MV-4-11 (cell line): ENCODE measurements around the gene ODC1.

ENCODE experiments used
- DNase-seq: peaks from one replicate; lab custom pipeline; 2025; lab: John Stamatoyannopoulos, UW

The ODC1 gene

DNA sequence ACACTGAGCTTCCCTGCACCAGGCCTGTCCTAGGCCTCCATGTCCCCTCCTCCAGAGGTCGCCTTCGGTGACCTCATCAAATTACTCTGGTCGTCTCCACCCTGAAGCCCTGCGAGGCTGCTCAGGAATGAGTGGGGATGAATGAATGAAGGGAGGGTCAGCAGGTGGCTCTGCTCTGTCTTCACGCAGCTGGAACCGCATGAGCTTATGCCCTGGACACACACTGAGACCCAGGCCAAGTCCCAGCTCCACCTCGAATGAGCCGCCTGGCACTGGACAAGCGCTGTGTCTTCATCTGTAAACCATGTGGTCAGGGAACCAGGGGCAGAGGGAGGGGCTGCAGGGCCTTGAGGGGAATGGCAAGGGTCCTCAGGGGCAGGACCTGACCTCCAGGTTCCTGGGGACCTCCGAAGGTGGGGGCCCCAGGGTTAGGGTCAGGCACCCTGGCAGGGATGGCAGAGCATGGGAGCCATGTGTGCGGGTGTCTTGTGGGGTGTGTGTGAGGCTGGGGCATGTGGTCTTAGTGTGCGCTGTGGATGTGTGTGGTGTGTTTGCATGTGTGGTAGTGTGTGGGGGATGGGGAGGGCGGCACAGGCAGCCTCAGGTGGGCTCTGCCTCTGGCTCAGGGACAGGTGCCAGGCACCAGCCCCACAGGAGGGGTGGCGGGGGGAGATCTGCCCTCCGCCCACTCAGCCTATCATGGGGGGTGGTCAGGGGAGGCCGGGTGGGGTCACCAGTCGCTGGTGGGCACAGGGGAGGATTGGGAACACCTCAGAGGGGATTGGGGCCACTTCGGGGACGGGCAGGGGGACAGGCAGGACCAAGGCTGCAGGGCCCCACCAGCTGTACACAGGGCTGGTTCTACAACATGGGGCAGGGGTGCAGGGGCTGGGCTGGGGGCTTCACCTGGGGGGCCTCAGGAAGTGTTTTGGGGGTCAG, 13.9 kb downstream of the ODC1 start:
- no peak for DNase-seq

DNA sequence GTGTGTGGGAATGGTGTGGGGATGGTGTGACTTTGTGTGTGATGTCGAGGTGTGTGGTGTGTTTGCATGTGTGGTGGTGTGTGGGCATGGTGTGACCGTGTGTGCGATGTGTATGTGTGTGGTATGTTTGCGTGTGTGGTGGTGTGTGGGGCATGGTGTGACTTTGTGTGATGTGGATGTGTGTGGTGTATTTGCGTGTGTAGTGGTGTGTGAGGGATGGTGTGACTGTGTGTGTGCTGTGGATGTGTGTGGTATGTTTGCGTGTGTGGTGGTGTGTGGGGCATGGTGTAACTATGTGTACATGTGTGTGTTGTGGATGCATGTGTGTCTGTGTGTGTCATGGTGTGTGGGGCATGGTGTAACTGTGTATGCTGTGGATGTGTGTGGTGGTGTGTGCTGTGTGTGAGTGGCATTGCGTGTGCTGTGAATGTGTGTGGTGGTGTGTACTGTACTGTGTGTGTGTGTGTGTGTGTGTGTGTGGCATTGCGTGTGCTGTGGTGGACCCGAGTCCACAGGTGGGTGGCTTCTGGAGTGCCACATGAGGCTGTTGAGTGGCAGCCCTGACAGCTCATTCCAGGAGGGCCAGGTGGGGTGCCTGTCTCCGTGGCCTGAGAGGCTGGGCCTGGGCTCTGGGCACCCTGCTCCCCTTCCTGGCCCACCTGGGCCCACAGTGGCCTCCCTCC, 14.7 kb downstream of the ODC1 start:
- DNase-seq: no peak

DNA sequence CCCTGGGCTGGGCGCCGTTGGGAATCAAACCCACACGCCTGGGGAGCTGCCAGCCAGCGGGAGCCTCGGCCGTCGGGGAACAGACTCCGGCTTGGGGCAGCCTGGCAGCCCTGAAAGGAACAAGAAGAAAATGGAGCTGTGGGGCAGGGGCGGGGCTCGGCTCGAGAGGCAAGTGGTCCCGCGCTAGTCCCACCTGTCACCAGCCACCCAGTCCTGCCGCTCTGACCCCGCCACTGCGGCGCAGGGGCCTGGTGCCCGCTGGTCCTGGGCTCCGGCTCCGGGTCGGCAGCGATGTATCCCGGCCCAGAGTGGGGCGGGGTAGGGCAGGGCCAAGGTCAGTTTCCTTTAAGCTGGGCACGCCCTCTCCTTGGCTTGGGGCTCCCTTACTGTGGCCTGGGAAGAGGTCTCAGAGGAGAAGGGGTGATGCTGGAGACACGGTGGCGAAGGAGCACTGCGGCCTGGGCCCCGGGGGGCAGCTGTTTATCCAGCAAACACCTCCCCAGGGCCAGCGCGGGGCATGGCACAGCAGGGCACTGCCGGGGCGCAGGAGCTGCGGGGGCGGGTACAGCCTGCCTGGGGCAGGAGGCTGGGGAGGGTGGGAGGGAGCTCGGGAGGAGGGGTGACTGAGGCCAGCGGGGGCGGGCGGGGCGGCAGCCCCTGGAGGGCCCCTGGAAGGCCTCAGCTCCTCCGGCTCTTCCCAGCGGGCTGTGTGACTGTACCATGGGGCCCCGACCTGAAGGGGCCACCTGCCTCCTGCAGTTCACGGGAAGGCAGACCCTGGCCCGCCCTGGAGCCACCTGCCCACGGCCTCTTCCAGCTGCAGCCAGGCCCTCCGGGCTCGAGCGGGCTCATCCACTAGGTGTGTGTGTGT, 15.6 kb downstream of the ODC1 start:
- DNase-seq: peak; percentile 28

DNA sequence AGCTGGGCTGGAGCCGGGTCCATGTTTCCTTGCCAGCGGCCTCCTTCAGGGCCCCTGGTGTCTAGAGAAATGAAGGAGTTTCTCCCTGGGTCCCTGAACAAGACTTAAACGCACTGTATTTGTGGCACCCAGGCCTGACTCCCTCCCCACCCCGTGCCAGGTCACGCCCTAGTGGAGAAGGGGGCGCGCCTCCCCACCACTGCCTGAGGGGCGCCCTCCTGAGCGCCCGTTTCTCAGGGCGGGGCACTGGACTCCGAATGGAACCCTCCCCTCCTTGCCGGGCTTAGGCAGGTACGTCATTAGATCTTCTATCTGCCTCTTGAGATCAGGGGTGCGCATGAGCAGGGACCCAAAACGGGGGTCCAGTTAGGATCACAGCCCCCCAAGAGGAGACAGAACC, 16.3 kb downstream of the ODC1 start:
- DNase-seq: no peak

DNA sequence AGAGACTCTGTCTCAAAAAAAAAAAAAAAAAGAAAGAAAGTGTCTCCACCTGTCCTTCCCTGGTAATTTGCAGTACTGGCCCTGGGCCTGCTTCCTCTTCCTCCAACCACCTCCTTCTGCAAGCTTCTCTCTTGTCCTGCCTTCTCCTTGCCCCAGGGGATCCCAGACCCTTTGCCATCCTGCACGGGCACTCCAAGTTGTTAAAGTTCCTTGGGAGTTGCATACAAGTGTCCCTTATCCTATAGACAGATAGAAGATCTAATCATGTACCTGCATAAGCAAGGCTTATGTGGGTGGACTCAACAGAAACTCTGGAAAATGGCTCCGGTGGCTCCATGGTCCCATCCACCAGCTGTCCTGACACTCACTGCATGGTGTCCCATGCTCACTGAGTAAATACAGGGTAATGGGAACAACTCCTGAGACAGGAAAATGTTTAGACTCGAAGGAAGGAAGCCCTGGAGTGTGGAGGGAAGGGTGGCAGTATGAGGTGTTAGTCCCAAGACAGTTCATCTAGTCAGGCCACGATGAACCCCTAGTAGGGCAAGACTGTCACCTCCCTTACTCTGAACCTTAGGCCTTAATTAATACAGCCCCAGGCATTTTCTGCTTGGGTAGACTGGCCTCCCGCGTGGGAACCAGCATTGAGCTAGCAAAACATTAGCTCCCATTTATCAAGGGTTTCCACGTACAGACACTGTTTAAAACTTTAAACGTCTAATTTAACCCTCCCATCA, 17.1 kb downstream of the ODC1 start:
- DNase-seq: no peak

DNA sequence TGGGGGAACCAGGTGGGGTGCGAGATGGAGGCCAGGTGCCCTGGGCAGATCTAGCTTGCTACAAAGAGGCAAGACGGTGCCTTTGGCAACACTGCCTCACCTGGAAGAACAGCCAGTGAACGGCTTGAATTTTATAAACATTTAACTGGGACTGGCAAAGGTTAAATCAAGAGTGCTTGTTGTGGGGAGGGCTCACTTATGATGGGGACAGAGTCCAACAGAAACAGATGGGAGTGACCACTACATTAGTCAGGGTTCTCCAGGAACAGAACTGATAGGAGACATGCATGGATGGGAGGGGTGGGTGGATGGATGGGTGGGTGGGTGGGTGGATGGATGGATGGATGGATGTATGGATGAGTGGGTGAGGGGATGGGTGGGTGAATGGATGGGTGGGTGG, 19.2 kb downstream of the ODC1 start:
- DNase-seq: no peak

DNA sequence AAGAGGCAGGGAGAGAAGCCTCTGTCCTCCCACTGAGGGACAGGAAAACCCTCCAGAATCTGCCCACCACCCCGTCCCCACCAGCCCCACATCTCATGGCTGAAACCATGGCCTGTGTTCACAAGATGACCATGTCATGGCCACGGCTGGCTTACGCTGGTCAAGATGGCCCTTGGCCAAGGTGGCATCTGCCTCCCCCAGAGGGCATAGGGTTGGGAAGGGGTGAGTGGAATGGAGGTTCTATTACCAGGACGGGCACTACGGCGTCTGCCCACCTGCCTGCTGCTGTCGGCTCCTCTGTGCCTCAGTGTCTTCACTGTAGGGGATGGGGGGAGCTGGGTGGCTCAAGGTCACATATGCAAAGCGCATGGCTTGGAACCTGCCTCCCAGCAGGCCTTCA, 19.8 kb downstream of the ODC1 start:
- no peak for DNase-seq

DNA sequence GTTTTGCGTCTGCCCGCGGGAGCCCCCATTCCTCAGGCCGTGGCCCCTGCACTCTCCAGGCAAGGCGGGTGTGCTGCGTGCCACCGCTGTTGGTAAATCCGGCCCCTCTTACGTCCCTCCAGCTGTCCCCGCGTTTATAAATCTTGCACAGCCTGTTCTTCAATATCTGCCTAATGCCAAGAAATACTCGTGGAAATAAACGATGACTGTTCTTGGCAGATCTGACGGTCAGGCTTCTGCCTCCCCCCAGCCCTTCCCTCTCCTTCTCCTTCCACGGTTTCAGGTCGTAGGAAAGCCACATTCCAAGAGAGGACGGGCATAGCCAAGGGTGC, 20.5 kb downstream of the ODC1 start:
- no peak for DNase-seq

DNA sequence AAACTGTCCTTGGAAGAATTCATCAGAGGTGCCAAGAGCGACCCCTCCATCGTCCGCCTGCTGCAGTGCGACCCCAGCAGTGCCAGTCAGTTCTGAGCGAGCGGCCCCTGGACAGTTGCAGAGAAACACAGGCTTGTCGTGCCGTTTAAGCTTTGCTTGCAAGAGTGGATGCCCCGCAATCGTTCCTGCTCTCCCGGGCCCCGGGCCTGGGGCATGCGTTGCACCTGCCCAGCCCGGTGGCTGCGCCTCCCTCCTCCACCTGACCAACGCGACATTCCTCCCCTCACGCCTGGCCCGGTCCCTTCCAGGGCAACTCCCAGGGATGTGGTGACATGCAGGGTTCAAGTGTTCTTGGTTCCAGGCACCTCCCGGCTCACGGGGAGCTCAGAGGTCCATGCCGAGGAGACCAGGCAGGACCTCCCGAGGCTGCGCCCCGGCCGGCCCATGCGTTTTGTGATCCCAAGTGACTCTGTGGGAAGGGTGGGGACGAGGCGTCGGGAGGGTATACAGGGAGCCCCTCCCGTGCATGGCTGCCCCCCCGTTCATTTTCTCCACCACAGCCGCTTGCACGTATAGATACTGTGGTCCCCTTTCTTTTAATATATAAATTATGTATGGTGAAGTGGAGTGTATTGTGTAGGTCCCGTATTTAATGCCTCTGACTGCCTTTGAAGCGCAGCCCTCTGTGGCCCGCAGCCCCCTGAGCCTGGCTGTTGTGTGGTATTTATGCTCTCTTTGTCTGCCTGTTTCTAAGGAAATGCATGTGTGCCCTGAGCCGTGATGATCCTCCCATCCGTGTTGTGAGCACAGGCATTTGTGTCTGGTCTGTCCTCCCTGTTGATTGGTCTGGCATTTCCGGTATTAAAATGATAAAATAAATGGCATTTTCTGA, 21.2 kb downstream of the ODC1 start:
- no peak for DNase-seq

DNA sequence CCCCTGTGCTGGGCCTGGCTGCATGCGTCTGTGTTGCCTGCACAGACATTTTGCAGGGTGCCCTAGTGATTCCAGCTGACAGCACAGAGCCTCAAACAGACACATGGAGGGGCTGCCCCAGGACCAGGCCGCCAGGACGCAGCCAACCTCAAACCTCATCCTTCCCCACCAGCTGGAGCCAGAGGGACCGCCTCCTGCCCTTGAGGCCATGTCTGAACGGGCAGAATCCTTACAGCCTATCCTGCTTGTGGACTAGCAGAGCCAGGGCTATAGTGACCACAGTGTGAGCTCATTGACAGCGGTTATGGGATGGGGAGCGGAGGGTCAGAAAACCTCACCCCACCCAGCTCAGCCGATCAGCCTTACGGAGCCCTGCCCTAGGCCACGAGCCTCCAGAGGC, 22.4 kb downstream of the ODC1 start:
- no peak for DNase-seq

DNA sequence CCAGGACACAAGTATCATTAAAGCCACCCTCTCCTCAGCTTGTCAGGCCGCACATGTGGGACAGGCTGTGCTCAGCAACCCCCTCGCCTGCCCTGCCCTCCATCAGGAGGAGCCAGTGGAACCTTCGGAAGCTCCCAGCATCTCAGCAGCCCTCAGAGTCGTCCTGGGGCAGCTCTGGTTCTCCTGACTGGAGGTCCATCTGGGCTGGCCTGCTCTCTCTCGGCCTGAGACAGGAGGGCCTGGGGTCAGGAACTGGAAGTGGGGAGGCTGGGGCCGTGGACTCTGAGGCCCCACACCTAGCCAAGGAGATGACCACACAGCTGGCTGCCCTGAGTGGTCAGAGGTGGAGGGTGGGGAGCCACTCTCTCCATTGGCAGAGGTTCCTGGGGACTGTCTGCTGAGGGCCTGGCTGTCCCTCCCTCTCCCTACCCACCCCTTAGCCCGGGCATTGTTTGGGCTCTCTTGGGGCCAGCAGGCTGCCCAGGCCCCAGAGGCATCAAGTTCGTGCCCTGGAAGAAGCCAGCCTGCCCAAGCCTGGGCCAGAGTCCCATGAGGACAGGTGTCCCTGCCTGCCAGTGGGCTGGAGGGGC, 23.1 kb downstream of the ODC1 start:
- DNase-seq: no peak

DNA sequence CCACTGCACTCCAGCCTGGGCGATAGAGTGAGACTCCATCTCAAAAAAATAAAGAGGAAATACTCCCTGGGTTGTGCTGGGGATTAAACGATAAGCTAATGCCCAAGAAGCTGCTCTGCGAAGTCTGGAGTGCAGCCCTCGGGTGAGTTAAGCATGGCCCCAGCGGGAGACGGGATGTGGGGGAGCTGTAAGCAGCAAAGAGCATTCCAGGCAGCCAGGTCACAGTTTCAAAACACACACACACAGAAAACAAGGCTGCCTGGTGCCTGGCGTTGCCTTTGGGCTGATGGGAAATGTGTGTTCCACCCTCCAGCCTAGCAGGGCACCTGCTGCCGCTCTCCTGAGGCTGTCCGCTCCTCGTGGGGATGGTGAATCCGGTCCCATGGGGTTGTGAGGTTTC, 24.1 kb downstream of the ODC1 start:
- DNase-seq: no peak

DNA sequence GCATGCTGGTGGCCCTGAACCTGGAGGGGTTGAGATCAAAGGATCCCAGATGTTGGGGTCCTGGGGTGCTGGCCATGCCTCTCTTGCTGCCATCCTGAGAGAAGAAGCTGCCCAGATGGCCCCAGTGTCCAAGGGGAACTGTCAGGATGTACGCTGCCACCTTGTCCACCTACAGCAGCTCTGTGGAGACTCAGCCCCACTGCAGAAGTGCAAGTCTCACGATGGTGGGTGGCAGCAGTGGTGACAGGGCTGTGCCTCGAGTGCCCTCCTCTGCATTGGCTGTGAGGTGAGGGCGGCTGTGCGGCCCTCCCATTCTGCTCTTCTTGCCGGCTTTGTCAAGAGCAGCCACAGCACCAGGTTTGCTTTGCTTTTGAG, 24.7 kb downstream of the ODC1 start:
- DNase-seq: no peak

DNA sequence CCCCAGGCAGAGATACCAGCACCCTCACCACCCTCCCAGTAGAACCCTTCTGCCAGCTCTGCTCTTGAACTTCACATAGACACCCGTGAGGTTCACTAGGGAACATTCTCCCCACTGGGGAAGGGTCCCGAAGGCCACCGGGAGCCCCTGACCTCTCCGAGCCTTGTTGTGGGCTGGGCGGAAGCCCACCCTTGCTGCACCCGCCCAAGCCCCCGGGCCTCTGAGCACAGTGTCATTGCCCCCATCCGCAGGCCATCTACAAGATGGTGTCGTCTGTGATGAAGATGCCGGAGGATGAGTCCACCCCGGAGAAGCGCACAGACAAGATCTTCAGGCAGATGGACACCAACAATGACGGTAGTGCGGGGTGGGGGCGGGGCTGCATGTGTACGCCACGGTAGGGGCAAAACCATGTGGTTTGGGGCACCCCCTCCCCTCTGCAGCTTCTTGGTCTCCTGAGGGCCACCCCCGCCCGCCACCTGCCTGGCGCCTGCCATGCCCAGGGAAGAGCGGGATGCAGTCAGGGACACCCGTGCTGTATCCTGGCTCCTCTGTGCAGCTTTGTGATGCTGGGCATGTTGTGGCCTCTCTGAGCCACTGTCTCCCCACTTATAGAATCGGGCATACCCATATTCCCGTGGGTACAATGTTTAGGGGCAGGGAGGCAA, 25.3 kb downstream of the ODC1 start:
- no peak for DNase-seq

DNA sequence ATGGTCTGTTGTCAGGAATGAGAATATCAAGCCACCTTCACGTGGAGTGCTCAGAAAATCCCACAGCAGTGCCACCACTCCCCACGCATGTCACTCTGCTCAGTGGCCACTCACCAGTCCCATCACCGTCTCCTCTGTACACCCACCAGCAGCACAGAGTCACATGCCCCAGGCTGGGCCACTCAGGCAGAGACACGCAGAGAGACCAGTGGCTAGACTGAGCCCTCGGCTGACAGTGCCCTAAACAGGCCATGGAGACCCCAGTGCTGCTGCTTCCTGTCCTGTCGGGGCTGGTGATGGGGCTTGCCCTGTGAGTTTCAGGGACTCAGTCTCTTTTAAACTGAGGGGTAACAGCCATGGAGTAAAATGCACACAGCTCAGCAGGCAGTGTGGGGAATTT, 25.9 kb downstream of the ODC1 start:
- DNase-seq: no peak

DNA sequence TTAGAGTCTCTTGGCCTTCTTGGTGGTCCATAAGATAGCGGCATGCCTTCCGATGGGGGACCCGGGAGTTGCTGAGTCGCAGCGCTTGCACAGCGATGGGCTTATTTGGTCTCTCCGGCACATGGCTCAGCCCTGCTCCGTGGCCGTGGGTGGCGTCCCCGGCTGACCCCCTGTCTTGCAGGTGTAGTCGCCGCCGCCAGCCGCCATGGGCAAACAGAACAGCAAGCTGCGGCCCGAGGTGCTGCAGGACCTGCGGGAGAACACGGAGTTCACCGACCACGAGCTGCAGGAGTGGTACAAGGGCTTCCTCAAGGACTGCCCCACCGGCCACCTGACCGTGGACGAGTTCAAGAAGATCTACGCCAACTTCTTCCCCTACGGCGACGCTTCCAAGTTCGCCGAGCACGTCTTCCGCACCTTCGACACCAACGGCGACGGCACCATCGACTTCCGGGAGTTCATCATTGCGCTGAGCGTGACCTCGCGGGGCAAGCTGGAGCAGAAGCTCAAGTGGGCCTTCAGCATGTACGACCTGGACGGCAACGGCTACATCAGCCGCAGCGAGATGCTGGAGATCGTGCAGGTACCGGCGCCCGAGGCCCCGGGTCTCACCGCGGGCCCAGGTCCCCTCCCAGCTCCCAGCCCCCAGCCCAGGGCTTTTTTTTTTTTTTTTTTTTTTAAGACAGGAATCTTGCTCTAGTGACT, 28.4 kb downstream of the ODC1 start:
- DNase-seq: no peak

DNA sequence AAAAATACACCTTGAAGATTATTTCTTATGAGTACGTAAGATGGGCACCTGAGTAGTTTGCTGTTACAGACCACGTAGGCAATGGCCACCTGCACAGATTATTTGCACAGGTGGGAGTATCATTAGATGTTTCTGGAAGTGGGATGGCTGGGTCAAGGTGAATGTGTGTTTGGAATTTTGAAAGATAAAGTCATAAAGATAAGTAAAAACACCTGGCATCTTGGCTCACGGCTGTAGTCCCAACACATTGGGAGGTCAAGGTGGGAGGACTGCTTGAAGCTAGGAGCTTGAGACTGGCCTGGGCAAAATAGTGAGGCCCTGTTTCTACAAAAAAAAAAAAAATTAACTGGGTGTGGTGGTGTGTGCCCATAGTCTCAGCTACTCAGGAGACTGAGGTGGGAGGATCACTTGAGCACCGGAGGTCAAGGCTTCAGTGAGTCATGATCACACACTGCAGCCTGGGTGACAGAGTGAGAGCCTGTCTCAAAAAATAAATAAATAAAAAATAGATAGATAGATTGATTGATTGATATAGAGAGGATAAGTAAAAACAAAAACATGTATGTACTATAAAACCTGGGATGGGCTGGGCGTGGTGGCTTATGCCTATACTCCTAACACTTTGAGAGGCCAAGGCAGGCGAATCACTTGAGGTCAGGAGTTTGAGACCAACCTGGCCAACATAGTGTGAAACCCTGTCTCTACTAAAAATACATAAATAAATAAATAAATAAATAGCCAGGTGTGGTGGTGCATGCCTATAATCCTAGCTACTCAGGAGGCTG, 30.4 kb downstream of the ODC1 start:
- no peak for DNase-seq

DNA sequence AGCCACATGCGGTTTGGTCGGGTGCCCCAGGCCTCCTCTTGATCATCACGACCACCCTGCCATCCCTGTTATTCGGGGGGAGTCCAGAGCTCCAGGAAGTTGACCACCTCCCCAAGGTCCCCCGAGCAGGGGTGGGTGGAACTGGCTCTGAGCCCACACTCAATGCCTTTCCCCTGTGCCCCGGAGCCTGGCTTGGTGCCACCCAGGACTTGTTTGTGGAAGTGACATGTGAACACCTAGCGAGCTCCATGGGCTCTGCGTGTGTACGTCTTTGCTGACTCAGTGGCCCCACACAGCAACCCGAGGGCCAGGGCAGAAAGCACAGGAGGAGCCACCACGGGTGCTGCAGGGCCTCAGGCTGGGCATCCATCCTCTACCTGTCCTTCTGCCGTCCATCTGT, 32.5 kb downstream of the ODC1 start:
- DNase-seq: no peak

DNA sequence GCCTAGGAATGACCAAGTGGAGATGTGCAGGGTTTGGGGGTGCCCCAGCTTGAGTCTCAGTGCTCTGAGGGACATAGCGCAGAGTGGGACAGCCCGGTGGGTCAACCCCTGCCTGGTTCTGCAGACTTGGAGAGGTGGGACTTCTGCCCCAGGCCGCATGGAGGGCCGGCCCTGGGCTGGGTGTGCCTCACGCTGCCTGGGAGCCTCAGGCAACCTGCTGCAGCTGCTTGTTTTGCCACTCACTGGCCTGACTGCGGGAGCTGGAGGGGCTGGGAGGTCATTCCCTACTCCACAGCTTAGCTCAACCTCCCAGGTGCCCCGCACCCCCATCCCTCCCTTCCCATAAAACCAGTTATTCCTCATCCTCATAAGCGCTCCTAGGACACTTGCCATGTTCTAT, 33.1 kb downstream of the ODC1 start:
- no peak for DNase-seq
